SK-N-SH treated with all-trans-retinoic acid at 6 μM for 48 hours (cell line): ENCODE results near the gene METAP2.

ENCODE experiments used
- ARNTL ChIP-seq: fragments of 450-650 bp; formaldehyde crosslinking; IDR thresholded peaks from 2 replicates; pipeline ENCODE4 v1.5.0; 2020; ENCODE audit warnings: low read depth, mild to moderate bottlenecking, moderate library complexity, borderline replicate concordance
- CREB5 ChIP-seq: fragments of 250-450 bp; sonication (Bioruptor Pico); IDR thresholded peaks from 2 replicates; pipeline ENCODE4 v1.5.1; 2020; ENCODE audit warnings: low read depth, mild to moderate bottlenecking, moderate library complexity
- CSDC2 ChIP-seq: fragments of 250-450 bp; sonication (Bioruptor Pico); IDR thresholded peaks from 2 replicates; pipeline ENCODE4 v1.5.0; 2020; ENCODE audit warnings: mild to moderate bottlenecking, moderate library complexity
- ESRRG ChIP-seq: fragments of 250-450 bp; sonication (Bioruptor Pico); IDR thresholded peaks from 2 replicates; pipeline ENCODE4 v1.6.1; 2021; ENCODE audit warnings: mild to moderate bottlenecking
- GLIS3 ChIP-seq: fragments of 250-450 bp; sonication (Bioruptor Pico); IDR thresholded peaks from 2 replicates; pipeline ENCODE4 v1.5.0; 2020; ENCODE audit warnings: mild to moderate bottlenecking, moderate library complexity
- ISL1 ChIP-seq: fragments of 250-450 bp; sonication (Bioruptor Pico); IDR thresholded peaks from 2 replicates; pipeline ENCODE4 v2.1.2; 2022; ENCODE audit warnings: mild to moderate bottlenecking, moderate library complexity
- PPARA ChIP-seq: fragments of 250-450 bp; sonication (Bioruptor Pico); IDR thresholded peaks from 2 replicates; pipeline ENCODE4 v1.5.0; 2020; ENCODE audit warnings: mild to moderate bottlenecking, borderline replicate concordance
- TCF4 ChIP-seq: fragments of 250-450 bp; sonication (Bioruptor Pico); IDR thresholded peaks from 2 replicates; pipeline ENCODE4 v1.8.0; 2021; ENCODE audit warnings: mild to moderate bottlenecking, moderate library complexity, borderline replicate concordance
- TOX ChIP-seq: fragments of 250-450 bp; sonication (Bioruptor Pico); IDR thresholded peaks from 2 replicates; pipeline ENCODE4 v1.8.0; 2021; ENCODE audit warnings: mild to moderate bottlenecking, moderate library complexity, borderline replicate concordance
- ZFP30 ChIP-seq: fragments of 450-650 bp; formaldehyde crosslinking; IDR thresholded peaks from 2 replicates; pipeline ENCODE4 v1.5.0; 2022; ENCODE audit warnings: mild to moderate bottlenecking, moderate library complexity
- ZNF565 ChIP-seq: fragments of 450-650 bp; formaldehyde crosslinking; conservative IDR thresholded peaks from 2 replicates; pipeline ENCODE4 v1.5.0; 2020; ENCODE audit warnings: low read depth, mild to moderate bottlenecking, moderate library complexity
- TF ChIP-seq, protein P1 (sequence below): fragments of 250-450 bp; sonication (Bioruptor Pico); IDR thresholded peaks from 2 replicates; pipeline ENCODE4 v1.8.0; 2020; ENCODE audit warnings: mild to moderate bottlenecking, moderate library complexity, borderline replicate concordance
- TF ChIP-seq, protein P2 (sequence below): fragments of 250-450 bp; sonication (Bioruptor Pico); IDR thresholded peaks from 2 replicates; pipeline ENCODE4 v1.8.0; 2021; ENCODE audit warnings: low read depth, mild to moderate bottlenecking, moderate library complexity, borderline replicate concordance
- TF ChIP-seq, protein P3 (sequence below): fragments of 250-450 bp; sonication (Bioruptor Pico); IDR thresholded peaks from 2 replicates; pipeline ENCODE4 v1.5.0; 2020; ENCODE audit warnings: mild to moderate bottlenecking, moderate library complexity

DNA sequence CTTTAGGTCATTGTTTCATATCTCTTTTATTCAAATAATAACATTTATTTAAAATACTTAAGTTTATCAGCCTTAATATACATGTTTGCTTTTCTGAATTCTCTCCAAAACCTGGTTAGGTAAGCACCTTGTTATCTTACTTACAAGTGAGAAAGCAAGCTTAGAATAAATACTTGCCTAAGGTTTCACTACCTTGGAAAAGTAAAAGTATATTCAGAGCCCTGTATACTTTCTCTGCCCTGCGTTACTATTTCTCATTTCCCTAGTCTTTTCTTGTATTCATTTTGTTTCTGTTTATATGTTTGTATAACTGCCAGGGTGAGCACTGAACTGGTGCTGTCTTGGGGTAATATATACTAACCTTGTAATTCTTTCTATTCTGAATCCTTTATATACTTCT lies 21.5 kb downstream of the METAP2 start:
- TF ChIP-seq, protein P1, sequence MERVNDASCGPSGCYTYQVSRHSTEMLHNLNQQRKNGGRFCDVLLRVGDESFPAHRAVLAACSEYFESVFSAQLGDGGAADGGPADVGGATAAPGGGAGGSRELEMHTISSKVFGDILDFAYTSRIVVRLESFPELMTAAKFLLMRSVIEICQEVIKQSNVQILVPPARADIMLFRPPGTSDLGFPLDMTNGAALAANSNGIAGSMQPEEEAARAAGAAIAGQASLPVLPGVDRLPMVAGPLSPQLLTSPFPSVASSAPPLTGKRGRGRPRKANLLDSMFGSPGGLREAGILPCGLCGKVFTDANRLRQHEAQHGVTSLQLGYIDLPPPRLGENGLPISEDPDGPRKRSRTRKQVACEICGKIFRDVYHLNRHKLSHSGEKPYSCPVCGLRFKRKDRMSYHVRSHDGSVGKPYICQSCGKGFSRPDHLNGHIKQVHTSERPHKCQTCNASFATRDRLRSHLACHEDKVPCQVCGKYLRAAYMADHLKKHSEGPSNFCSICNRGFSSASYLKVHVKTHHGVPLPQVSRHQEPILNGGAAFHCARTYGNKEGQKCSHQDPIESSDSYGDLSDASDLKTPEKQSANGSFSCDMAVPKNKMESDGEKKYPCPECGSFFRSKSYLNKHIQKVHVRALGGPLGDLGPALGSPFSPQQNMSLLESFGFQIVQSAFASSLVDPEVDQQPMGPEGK: no peak
- no peak for TF ChIP-seq CSDC2 (CRISPR knock-in tag)
- TF ChIP-seq ARNTL (CRISPR knock-in tag): no peak
- no peak for TF ChIP-seq ESRRG
- no peak for TF ChIP-seq TCF4
- TF ChIP-seq ZNF565: no peak
- no peak for TF ChIP-seq CREB5 (CRISPR knock-in tag)
- TF ChIP-seq, protein P2, sequence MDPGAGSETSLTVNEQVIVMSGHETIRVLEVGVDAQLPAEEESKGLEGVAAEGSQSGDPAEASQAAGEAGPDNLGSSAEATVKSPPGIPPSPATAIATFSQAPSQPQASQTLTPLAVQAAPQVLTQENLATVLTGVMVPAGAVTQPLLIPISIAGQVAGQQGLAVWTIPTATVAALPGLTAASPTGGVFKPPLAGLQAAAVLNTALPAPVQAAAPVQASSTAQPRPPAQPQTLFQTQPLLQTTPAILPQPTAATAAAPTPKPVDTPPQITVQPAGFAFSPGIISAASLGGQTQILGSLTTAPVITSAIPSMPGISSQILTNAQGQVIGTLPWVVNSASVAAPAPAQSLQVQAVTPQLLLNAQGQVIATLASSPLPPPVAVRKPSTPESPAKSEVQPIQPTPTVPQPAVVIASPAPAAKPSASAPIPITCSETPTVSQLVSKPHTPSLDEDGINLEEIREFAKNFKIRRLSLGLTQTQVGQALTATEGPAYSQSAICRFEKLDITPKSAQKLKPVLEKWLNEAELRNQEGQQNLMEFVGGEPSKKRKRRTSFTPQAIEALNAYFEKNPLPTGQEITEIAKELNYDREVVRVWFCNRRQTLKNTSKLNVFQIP (CRISPR knock-in tag): no peak
- no peak for TF ChIP-seq PPARA (CRISPR knock-in tag)
- TF ChIP-seq, protein P3, sequence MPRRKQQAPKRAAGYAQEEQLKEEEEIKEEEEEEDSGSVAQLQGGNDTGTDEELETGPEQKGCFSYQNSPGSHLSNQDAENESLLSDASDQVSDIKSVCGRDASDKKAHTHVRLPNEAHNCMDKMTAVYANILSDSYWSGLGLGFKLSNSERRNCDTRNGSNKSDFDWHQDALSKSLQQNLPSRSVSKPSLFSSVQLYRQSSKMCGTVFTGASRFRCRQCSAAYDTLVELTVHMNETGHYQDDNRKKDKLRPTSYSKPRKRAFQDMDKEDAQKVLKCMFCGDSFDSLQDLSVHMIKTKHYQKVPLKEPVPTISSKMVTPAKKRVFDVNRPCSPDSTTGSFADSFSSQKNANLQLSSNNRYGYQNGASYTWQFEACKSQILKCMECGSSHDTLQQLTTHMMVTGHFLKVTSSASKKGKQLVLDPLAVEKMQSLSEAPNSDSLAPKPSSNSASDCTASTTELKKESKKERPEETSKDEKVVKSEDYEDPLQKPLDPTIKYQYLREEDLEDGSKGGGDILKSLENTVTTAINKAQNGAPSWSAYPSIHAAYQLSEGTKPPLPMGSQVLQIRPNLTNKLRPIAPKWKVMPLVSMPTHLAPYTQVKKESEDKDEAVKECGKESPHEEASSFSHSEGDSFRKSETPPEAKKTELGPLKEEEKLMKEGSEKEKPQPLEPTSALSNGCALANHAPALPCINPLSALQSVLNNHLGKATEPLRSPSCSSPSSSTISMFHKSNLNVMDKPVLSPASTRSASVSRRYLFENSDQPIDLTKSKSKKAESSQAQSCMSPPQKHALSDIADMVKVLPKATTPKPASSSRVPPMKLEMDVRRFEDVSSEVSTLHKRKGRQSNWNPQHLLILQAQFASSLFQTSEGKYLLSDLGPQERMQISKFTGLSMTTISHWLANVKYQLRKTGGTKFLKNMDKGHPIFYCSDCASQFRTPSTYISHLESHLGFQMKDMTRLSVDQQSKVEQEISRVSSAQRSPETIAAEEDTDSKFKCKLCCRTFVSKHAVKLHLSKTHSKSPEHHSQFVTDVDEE (CRISPR knock-in tag): no peak
- no peak for TF ChIP-seq ZFP30 (CRISPR knock-in tag)
- TF ChIP-seq ISL1 (CRISPR knock-in tag): no peak
- no peak for TF ChIP-seq TOX (CRISPR knock-in tag)
- no peak for TF ChIP-seq GLIS3
